Mucosa of gallbladder (tissue), 1 donor: ENCODE measurements around the gene PIK3R1. TPM values are rescaled to one million over a fixed set of nuclear protein-coding genes. Genes with fewer than 3 reads are reported as not detected.

Source experiments
- DNase-seq: peaks from one replicate; pipeline ENCODE4 v3.0.0-alpha.2; 2020; ENCODE audit warnings: low spot score
- total RNA-seq: library from RNA; stranded (reverse); gene quantifications from one replicate; pipeline ENCODE4 v1.2.1, GENCODE V29; 2021
- donor health status: DM: no; HTN: no; CAD: no.

The PIK3R1 gene
- total RNA-seq, 1 donor from 2014 or later, result 125 TPM

- no peak for DNase-seq
These were observed 81.3 kb downstream of the PIK3R1 start for GRCh38 chr5:68296895-68297294.

- DNase-seq, result no peak
These were observed 82.1 kb downstream of the PIK3R1 start for GRCh38 chr5:68297656-68298055.

GRCh38 chr5:68298479-68298878 is 82.9 kb downstream of the PIK3R1 start:
- DNase-seq, result no peak

- DNase-seq, result no peak
These were observed 83.5 kb downstream of the PIK3R1 start for GRCh38 chr5:68299105-68299504.

- DNase-seq, result no peak
These were observed 84.0 kb downstream of the PIK3R1 start for GRCh38 chr5:68299575-68299974.

DNA sequence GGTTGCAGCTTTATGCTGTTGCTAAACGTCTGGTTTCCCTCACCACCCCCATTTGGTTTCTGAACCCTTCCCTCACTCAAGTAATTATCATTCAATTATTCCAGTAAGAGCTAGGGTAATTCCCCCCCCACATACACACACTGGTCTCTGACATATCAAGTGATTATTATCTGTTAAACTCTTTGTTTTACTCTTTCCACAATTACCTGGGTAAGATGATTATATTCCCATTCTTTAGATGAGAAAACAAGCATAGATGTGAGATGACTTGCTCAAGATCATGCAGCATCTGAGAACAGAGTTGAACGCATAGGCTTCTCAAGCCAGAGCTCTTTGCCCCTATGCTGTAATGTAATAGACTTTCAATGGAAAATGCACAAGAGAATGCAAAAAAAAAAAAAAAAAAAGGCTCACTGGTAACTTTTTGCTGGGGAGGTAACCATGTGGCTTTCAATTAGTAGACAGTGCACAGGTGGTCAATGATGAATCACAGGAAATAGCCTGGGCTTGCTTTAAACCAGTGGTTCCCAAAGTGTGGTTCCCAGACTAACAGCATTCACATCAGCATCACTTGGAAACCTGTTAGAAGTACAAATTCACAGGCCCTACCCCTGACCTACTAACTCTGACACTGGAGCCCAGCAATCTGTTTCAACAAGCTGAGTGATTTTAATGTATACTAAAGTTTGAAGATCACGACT is 87.6 kb downstream of the PIK3R1 start:
- no peak for DNase-seq

DNA sequence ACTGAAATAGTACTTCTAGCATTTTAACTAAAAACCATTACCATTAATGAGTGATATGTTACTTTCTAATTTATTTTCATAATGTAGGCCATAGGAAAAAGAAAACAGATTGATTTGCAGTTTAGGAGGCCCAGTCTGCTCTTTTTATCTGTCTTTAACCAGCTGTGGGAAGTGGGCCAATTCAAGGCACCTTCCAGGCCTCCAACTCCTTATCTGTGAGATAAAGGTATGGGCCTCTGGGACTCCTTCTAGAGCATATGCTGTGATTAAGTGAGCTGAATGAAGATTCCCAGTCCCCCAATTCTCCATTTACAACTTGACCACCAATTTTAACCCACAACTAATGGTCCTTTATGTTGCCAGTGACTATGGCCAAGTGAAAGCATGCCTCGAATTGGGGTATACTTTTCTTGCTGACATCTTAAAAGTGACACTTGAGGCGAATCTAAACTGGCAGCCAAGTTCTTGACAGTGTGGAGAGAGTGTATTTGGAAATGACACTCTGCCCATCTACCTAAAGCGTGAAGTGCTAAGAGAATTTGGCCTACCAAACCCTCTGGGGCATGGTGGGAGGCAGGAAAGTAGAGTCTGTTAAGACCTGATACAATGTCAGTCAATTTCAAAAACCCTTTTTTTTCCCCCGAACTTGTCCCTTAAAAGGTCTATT is 88.3 kb downstream of the PIK3R1 start:
- no peak for DNase-seq

DNA sequence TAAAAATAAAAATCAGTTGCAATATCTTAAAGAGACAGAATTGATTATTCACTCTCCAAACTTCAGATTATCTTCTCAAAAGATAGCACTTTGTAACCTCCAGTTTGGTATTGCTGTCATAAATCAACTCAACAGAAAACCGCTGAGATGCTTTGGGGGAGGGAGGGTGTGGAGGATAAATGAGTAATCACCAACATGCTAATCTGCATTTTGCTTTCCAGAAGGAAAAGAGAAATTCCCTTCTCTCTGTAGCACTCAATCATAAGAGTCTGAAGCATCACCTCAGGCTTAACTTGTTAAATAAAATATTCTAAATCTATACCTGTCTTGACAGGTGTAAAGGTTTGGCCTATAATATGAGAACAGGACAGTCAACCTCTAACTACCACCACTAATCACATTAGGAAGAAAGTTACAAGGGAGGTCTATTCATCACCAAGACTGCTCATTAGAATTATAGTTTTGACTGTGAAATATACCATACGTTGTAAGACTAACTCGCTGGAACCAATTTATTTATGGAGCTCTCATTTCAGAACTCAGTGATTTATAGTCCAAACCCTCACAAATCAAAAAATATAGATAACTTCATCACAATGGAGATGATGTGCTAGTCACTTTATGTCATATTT is 89.0 kb downstream of the PIK3R1 start:
- DNase-seq, result no peak

DNA sequence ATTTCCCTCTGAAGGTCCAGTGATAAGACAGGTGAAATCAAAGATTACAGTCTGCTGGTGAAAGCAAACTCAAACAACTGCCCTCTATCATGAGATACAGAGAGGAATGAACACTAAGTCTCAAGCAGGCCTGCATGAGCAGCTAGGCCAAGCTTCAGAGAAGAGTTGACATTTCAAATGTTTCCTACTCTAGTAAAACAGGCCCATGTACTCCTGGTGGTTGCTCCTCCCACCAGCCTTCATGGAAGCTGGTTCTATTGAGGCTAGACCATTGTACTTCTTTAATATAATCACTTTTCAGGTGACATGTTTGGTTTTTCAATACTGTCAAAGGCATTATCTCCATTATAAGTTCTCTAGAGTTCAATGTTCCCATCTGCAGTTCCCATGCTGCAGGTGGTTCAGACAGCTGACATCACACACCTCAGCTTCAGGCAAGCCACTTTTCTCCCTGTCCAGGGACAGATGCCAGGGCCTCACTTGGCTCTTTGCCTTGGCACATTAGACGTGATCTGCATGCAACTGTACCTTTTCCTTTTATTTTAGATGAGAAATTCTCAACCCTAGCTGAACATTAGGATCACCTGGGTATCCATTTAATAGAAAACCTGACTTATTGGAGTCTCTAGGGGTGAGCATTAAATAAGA is 89.8 kb downstream of the PIK3R1 start:
- DNase-seq, result no peak

- peak; percentile 23 for DNase-seq
These were observed 90.9 kb downstream of the PIK3R1 start for GRCh38 chr5:68306361-68307014.

DNA sequence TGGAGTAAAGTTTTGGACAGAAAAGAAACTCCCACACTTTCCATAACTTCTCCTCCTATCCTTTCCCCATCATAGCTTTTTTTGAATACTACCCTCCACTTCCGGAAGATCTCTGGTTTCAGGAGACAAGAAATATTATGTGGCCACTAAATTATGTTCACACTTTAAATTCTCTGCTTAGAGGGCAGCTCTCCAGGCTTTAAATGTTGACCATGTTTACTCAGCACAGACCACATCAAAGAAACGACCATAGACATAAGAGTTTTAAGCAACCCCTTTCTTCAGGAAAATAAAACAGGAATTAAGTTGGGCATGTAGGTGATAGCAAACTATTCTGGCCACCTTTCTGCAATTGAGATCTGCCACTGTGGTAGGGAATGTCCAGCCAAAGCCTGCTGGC is 97.8 kb downstream of the PIK3R1 start:
- DNase-seq, result no peak

GRCh38 chr5:68314465-68314864 is 98.9 kb downstream of the PIK3R1 start:
- no peak for DNase-seq

- DNase-seq, result no peak
These were observed 100.2 kb downstream of the PIK3R1 start for GRCh38 chr5:68315679-68316271.

- no peak for DNase-seq
These were observed 100.9 kb downstream of the PIK3R1 start for GRCh38 chr5:68316469-68316868.

- DNase-seq, result no peak
These were observed 102.1 kb downstream of the PIK3R1 start for GRCh38 chr5:68317646-68318045.

- no peak for DNase-seq
These were observed 103.6 kb downstream of the PIK3R1 start for GRCh38 chr5:68318955-68319705.

DNA sequence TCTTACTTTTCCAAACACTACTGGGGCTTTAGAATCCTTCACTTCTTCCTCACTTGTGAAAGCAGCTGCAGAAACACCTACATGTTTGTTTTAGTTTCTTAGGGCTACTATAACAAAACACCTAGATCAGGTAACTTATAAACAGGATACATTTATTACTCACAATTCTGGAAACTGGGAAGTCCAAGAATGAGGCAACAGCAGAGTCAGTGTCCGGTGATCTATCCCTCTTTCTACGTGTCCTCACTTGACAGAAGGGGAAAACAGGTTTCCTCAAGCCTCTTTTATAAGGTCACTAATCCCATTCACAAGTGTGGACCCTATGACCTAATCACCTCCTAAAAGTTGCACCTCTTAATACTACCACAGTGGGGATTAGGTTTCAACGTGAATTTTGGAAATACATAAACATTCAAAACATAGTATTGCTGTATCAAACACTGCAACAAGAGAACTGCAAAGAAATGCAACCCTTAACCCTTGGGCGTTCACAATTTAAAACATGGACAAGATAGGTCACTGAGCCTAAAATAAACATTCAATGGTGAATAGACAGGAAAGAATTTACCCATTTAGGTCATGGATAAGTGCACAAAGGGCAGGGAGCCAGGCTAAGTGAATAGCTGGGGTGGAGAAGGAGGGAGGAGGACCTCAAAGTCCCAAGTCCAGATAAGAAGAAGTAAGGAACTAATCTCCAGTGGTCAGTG is 104.3 kb downstream of the PIK3R1 start:
- peak; percentile 41 for DNase-seq

DNA sequence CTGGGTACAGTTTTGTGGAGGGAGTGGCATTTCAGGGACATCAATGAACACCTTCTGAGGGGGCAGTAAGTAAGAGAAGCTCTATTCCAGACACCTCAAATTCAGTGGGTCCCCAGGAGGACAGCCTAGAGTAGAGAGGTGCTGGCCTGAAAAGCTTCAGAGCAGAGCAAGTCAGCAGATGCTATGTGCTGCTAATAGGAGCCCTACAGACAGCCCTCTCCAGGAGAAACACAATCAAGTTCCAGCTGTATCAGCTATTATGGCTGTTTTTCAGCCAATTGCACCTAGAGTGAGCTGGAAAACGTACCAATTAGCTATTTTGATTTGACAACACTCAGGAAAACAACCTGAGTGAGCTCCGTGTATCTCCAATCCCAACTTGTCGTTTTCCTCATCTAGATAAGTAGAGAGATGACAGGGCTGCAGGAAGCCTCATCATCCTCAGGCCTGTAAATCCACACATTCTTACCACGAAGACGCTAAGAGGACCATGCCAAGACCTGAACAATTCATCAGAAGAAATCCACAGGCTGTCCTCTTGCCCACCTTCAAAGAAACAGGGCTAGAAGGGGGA is 104.9 kb downstream of the PIK3R1 start:
- DNase-seq, result no peak

DNA sequence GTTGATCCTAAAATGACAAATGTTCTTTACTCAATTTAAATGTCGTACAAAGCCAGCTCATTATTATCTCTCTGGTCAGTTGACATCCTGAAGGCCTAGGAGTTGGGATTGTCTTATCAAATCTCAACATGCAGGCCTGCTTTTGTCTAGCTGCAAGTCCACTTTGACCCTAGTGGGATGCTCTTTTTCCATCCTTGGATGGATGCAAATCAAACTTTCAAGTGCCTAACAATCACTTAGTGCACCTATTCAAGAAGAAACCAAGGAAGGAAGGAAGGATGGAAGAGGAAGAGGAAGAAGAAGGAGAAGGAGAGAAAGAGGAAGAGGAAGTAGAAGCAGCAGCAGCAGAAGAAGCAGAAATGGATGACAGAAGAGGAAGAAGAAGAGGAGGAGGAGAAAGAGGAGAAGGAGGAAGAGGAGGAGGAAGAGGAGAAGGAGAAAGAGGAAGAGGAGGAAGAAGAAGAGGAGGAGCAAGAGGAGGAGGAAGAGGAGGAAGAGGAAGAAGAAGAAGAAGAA is 109.6 kb downstream of the PIK3R1 start:
- DNase-seq, result no peak
